ENCODE results near the gene FAM3D.

The FAM3D gene

DNA sequence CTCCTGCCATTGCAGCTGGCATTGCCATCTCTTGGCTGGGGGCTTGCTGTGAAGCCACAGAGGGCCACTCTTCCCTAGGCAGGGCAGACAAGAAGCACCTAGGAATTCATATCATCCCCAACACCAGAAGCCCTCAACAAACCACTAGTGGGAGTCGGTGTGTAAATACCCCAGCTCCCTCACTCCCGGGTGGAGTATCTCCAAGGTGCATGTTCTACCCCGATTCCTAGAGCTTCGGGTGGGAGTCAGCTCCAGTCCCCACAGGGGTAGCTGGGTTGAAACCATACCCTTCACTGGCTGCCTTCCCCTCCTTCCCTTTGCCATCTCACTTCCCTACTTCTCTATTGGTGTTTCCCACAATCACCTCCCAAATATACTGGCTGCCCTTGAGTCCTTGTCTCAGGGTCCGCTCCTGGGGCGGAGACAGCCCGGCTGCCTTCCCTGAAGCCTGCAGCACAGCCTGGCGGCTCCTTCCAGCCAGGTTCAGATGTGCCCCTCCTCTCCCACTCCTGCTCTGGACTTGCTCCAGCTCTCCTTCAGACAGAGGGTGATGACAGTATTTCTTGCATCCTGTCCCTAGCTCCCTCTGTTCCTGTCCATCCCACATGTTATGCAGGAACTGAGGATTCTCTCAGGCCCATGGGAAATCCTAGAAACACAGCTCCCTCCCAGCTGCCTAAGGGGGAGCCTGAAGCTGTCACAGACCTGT is 33.3 kb downstream of the FAM3D start:
- no peaks in the 10 kb centered on the region for H3F3A ChIP-seq (ENCODE audit: low read depth)
- no peak overlapping the region for H2AFZ ChIP-seq (ENCODE audit: low read length)
- no peaks in the 10 kb centered on the region for H3K79me2 ChIP-seq (ENCODE audit: insufficient read depth, low read length)
- no peak overlapping the region for H3K4me3 ChIP-seq (ENCODE audit: low read length, poor library complexity, severe bottlenecking)
- no peak overlapping the region for H3K9ac ChIP-seq (ENCODE audit: low read depth, low read length, poor library complexity, severe bottlenecking)
- no peaks in the 10 kb centered on the region for H3K27me3 ChIP-seq (ENCODE audit: insufficient read depth, low read length, poor library complexity, severe bottlenecking)
- H3K9me3 ChIP-seq (ENCODE audit: insufficient read depth, low read depth, low read length): no peaks in the 10 kb centered on the region
- H3K4me1 ChIP-seq (ENCODE audit: insufficient read depth, low read length, poor library complexity, severe bottlenecking): no peaks in the 10 kb centered on the region
- TF ChIP-seq EZH2phosphoT487 (IDR thresholded peaks at IDR 0.05; ENCODE audit: borderline replicate concordance): no peak
- TF ChIP-seq, protein P1, sequence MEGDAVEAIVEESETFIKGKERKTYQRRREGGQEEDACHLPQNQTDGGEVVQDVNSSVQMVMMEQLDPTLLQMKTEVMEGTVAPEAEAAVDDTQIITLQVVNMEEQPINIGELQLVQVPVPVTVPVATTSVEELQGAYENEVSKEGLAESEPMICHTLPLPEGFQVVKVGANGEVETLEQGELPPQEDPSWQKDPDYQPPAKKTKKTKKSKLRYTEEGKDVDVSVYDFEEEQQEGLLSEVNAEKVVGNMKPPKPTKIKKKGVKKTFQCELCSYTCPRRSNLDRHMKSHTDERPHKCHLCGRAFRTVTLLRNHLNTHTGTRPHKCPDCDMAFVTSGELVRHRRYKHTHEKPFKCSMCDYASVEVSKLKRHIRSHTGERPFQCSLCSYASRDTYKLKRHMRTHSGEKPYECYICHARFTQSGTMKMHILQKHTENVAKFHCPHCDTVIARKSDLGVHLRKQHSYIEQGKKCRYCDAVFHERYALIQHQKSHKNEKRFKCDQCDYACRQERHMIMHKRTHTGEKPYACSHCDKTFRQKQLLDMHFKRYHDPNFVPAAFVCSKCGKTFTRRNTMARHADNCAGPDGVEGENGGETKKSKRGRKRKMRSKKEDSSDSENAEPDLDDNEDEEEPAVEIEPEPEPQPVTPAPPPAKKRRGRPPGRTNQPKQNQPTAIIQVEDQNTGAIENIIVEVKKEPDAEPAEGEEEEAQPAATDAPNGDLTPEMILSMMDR (conservative IDR thresholded peaks at IDR 0.05; ENCODE audit: low read length): no peak
- H4K20me1 ChIP-seq (ENCODE audit: insufficient read depth, low read length, poor library complexity, severe bottlenecking): no peaks in the 10 kb centered on the region
- H3K4me2 ChIP-seq (ENCODE audit: low read depth, low read length, poor library complexity, severe bottlenecking): no peak overlapping the region
- H3K36me3 ChIP-seq (ENCODE audit: insufficient read depth, low read length): no peaks in the 10 kb centered on the region
- H3K9me2 ChIP-seq (replicated peaks; ENCODE audit: low read depth, low read length): no peaks in the 10 kb centered on the region

DNA sequence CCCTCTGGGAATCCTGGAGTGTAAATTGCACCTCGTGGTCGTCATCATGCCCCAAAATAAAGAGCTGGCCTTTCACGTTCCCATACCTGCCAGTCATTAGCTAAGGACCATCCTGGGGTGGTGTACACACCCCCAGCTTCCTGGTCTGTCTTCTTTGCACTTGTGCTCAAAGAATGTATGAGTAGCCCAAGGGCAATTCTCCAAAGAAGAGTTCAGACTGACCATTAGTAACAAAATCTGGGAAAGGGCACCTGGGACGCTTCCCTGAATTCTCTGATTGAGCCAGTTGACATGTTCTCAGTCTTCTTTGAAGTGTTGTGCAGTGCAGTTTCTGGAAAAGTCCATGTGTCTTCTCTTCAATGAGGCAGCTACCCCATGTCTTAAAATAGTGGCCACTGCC is 34.8 kb downstream of the FAM3D start:
- no peaks in the 10 kb centered on the region for H4K20me1 ChIP-seq (ENCODE audit: insufficient read depth, low read length, poor library complexity, severe bottlenecking)
- H3K27me3 ChIP-seq (ENCODE audit: insufficient read depth, low read length, poor library complexity, severe bottlenecking): no peaks in the 10 kb centered on the region
- no peaks in the 10 kb centered on the region for H3K4me1 ChIP-seq (ENCODE audit: insufficient read depth, low read length, poor library complexity, severe bottlenecking)
- no peaks in the 10 kb centered on the region for H3K79me2 ChIP-seq (ENCODE audit: insufficient read depth, low read length)
- TF ChIP-seq, protein P1 (conservative IDR thresholded peaks at IDR 0.05; ENCODE audit: low read length): no peak
- no peak for TF ChIP-seq EZH2phosphoT487 (IDR thresholded peaks at IDR 0.05; ENCODE audit: borderline replicate concordance)
- H3K9ac ChIP-seq (ENCODE audit: low read depth, low read length, poor library complexity, severe bottlenecking): no peak overlapping the region
- no peaks in the 10 kb centered on the region for H3K9me3 ChIP-seq (ENCODE audit: insufficient read depth, low read depth, low read length)
- no peaks in the 10 kb centered on the region for H3K36me3 ChIP-seq (ENCODE audit: insufficient read depth, low read length)
- H2AFZ ChIP-seq (ENCODE audit: low read length): no peak overlapping the region
- H3K9me2 ChIP-seq (replicated peaks; ENCODE audit: low read depth, low read length): no peaks in the 10 kb centered on the region
- no peak overlapping the region for H3K4me3 ChIP-seq (ENCODE audit: low read length, poor library complexity, severe bottlenecking)
- H3K4me2 ChIP-seq (ENCODE audit: low read depth, low read length, poor library complexity, severe bottlenecking): no peak overlapping the region
- no peaks in the 10 kb centered on the region for H3F3A ChIP-seq (ENCODE audit: low read depth)

DNA sequence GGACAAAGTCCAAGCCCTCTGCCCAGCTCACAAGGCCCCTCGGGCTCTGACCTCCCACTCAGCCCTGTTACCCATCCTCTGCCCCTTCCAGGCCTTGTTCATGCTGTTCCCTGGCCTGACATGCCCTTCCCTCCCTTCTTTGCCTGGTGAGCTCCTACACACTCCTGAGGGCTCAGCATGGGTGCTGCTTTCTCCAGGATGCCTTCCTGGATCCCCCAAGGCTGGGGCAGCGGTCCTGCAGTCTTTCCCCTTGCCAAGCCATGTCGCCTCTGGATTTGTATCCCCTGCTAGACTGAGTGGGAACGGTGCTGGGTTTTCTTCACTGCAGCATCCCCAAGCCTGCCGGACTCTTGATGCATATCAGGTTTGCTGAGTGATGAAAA is 35.9 kb downstream of the FAM3D start:
- Histone ChIP-seq H3K36me3 (ENCODE audit: insufficient read depth, low read length) (no peaks in the 10 kb centered on the region), H4K20me1 (ENCODE audit: insufficient read depth, low read length, poor library complexity, severe bottlenecking) (no peaks in the 10 kb centered on the region), H3K4me3 (ENCODE audit: low read length, poor library complexity, severe bottlenecking) (no peak overlapping the region), H3F3A (ENCODE audit: low read depth) (no peaks in the 10 kb centered on the region), H3K79me2 (ENCODE audit: insufficient read depth, low read length) (no peaks in the 10 kb centered on the region), H3K4me2 (ENCODE audit: low read depth, low read length, poor library complexity, severe bottlenecking) (no peak overlapping the region), H3K9me2 (replicated peaks; ENCODE audit: low read depth, low read length) (no peaks in the 10 kb centered on the region), H3K9me3 (ENCODE audit: insufficient read depth, low read depth, low read length) (no peaks in the 10 kb centered on the region), H3K4me1 (ENCODE audit: insufficient read depth, low read length, poor library complexity, severe bottlenecking) (no peaks in the 10 kb centered on the region), H3K27me3 (ENCODE audit: insufficient read depth, low read length, poor library complexity, severe bottlenecking) (no peaks in the 10 kb centered on the region), H3K9ac (ENCODE audit: low read depth, low read length, poor library complexity, severe bottlenecking) (no peak overlapping the region), H2AFZ (ENCODE audit: low read length) (no peak overlapping the region)
- TF ChIP-seq, protein P1 (conservative IDR thresholded peaks at IDR 0.05; ENCODE audit: low read length): no peak
- TF ChIP-seq EZH2phosphoT487 (IDR thresholded peaks at IDR 0.05; ENCODE audit: borderline replicate concordance): no peak

Measured in Loucy (cell line).